ENCODE data around the gene CCL11.
A peak's percentile ranks its signal among the peaks of the same experiment; 100 is the strongest.

The CCL11 gene

GRCh38 chr17:34285286-34285792, at the start of gene CCL11:
Gene CCL11 (plus strand): TSS chr17:34285742. CDS start chr17:34285809, 67 bp downstream.
- no peak for DNase-seq (ENCODE audit: low read depth)

GRCh38 chr17:34236281-34236892, 49.2 kb upstream of the CCL11 start:
- no peak for DNase-seq (ENCODE audit: low read depth)

- DNase-seq (ENCODE audit: low read depth), result no peak
Observed at GRCh38 chr17:34237458-34237857, 48.1 kb upstream of the CCL11 start.

DNA sequence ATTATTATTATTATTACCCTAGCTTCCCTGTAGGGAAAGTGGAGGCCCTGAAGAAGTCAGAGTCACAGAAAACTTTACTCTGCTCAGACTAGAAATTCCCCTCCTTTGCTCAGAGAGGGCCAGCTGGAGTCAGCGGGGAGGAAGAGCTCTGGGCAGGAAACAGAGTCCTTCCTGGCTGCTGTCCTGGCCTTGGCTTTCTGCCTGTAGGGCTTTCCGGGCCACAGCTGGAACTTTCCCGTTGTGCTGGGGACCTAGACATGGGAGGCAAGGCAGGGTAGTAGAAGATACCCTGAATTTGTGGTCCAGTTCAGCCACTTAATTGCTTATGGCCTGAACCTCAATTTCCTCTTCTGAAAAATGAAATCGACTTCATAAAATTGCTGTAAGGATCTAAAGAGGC, 44.5 kb upstream of the CCL11 start:
- no peak for DNase-seq (ENCODE audit: low read depth)

- DNase-seq (ENCODE audit: low read depth), result no peak
Observed at GRCh38 chr17:34242587-34243363, 42.8 kb upstream of the CCL11 start.

DNA sequence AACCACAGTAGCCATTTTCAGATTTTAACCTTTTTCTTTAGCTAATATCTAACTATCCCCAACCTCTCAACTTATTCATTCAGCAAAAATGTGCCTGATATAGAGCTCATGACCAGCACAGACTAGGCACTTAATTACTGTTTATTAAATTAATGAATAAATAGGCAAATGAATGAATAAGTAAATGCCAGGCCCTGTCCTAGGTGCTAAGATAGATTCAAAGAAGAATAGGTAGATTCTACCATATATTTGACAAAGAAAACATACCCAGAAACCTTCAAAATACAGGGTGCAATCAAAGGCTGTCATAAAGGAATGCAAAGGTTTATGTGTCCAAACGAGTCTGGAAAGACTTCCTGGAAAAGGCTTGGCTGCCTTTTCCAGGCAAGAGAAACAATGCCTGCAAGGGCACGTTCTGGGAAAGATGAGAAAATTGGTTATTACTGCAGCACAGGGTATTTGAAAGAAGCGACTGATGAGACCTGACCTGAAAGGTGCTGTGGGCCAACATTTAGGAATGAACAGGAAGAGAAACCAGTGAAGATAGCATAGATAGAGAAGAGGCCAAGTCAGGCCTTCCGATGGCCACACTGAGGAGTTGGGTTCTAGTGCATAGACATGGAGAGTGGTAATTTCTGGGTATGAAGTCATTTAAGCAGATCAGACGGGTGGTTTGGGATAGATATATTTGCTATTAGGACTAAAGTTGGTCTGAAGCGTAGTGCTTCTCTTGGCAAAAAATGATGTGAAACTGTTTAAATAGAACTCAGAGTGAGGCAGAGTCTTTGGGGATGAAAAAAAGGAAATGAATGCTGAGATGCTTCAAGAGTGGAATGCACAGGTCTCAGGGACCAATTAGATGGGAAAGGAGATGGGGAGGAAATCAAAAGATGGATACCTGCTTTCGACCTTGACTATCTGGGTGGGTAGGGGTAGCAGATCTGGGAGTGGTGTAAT, 41.9 kb upstream of the CCL11 start:
- no peak for DNase-seq (ENCODE audit: low read depth)

DNA sequence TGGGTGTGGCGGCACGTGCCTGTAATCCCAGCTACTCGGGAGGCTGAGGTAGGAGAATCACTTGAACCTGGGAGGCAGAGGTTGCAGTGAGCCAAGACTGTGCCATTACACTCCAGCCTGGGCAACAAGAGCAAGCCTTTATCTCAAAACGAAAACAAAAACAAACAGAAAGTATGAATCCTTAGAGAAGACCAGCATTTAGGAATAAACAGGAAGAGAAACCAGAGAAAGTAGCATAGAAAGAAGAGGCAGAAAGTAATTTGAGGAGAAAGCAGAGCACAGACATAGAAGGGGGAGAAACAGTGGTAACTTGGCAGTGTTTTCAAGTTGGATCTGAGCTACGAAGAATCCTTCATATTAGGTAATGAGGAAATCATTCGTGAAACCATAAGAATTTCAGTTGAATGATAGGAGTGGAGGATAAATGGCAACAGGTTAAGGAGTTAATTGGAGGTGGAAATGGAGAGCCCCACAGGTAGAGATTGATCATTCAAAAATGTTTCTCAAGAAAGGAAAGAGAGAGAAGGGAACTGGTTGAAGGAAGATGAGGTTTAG, 40.1 kb upstream of the CCL11 start:
- DNase-seq (ENCODE audit: low read depth), result no peak

DNA sequence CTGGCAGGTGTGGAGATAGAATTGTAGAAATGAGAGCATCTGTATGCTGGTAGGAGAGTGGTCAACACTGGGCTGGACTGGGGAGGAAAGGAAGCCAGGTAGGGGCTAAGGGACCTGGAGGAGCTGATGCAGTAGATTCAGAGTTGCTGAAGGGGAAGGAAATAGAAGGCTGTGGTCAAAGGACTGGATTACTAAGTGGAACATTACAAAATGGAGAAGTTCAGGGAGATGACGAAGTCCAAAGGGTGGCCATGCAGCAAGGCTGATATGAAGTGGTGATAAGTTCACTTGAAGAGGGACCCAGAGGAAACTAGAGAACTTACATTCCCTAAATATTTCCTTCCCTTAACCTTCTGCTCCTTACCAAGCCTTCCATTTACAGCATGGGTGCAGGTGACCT, 39.1 kb upstream of the CCL11 start:
- DNase-seq (ENCODE audit: low read depth), result no peak

DNA sequence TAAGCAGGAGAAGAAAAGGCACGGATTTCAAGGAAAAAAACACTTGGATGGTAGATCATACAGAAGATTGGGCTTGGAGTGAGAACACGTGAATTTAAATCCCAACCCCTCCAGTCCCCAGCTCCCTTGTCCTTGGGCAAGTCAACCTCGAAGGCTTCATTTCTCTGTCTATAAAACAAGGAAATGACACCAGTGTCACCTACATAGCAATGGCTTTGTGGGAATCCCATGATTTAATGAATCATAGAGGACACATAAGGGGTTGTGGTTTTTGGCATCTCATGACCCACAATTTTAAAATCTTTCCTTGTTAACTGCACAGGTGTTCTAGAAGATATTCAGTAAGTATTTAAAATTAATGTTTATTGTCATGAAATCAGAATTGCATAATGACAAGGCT, 38.7 kb upstream of the CCL11 start:
- DNase-seq (ENCODE audit: low read depth), result no peak

GRCh38 chr17:34248511-34249024, 37.0 kb upstream of the CCL11 start:
- no peak for DNase-seq (ENCODE audit: low read depth)

GRCh38 chr17:34249061-34249460, 36.5 kb upstream of the CCL11 start:
- no peak for DNase-seq (ENCODE audit: low read depth)

GRCh38 chr17:34249478-34249877, 36.1 kb upstream of the CCL11 start:
- DNase-seq (ENCODE audit: low read depth), result no peak

GRCh38 chr17:34251186-34251585, 34.4 kb upstream of the CCL11 start:
- no peak for DNase-seq (ENCODE audit: low read depth)

GRCh38 chr17:34252095-34252443, 33.5 kb upstream of the CCL11 start:
- DNase-seq (ENCODE audit: low read depth), result peak; percentile 49

DNA sequence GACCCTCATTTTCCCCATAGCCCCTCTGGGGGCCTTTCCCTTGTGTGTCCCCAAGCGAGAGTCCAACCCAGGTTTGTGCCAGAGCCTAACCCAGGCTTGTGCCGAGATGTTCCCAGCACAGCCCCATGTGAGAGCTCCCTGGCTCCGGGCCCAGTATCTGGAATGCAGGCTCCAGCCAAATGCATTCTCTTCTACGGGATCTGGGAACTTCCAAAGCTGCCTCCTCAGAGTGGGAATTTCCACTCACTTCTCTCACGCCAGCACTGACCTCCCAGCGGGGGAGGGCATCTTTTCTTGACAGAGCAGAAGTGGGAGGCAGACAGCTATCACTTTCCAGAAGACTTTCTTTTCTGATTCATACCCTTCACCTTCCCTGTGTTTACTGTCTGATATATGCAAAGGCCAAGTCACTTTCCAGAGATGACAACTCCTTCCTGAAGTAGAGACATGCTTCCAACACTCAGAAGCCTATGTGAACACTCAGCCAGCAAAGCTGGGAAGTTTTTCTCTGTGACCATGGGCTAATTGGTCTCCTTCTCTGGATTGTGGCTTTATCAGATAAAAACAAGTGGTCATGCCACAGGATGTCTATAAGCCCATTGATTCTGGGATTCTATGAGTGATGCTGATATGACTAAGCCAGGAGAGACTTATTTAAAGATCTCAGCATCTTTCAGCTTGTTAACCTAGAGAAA, 33.0 kb upstream of the CCL11 start:
- DNase-seq (ENCODE audit: low read depth), result no peak

GRCh38 chr17:34253139-34253525, 32.4 kb upstream of the CCL11 start:
- DNase-seq (ENCODE audit: low read depth), result no peak

DNA sequence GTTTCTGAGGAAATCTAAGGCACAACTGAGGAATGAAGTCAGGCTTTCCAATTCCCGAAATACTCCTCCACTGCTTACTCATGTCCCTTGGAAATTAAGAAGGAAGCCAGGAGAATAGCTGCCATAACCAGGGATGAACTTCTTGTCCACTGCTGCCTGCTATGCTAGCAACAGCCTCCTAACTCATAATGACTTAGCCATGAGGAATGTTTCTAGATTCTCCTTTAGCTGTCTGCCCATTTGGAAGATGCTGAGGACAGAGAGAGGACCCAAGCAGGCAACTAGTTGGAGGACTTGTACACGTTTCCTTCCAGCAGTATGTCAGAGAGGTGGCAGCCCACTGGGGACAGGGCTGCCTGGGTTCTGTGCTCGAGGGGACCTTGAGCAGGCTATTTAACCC, 31.4 kb upstream of the CCL11 start:
- DNase-seq (ENCODE audit: low read depth), result no peak

DNA sequence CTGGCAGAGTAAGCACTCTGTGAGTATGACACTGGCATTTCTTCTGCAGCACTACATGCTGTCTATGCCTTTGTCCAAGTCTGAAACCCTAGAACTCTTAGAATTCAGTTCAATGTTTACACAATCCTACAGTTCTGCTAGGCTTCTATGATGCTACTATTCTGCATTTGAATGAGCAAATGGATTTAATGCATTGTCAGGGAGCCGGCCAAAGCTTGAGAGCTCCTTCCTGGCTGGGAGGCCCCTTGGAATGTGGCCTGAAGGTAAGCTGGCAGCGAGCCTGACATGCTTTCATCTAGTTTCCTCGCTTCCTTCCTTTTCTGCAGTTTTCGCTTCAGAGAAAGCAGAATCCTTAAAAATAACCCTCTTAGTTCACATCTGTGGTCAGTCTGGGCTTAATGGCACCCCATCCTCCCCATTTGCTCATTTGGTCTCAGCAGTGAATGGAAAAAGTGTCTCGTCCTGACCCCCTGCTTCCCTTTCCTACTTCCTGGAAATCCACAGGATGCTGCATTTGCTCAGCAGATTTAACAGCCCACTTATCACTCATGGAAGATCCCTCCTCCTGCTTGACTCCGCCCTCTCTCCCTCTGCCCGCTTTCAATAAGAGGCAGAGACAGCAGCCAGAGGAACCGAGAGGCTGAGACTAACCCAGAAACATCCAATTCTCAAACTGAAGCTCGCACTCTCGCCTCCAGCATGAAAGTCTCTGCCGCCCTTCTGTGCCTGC, 30.7 kb upstream of the CCL11 start, which contains the start of gene CCL2:
CCL2 (plus strand) TSS at position 635 of the 730 bp plus-strand sequence; CDS start at position 700, 65 bp downstream.
- DNase-seq (ENCODE audit: low read depth), result peak; percentile 61

- no peak for DNase-seq (ENCODE audit: low read depth)
Observed at GRCh38 chr17:34255381-34255732, 30.2 kb upstream of the CCL11 start.

DNA sequence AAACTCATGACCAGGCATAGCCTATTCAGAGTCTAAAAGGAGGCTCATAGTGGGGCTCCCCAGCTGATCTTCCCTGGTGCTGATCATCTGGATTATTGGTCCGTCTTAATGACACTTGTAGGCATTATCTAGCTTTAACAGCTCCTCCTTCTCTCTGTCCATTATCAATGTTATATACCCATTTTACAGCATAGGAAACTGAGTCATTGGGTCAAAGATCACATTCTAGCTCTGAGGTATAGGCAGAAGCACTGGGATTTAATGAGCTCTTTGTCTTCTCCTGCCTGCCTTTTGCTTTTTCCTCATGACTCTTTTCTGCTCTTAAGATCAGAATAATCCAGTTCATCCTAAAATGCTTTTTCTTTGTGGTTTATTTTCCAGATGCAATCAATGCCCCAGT, 29.7 kb upstream of the CCL11 start:
- DNase-seq (ENCODE audit: low read depth), result no peak

Data from CMK (cell line).